Neuronal stem cell (in vitro differentiated cells): ENCODE data around the gene DCXR.
A peak's percentile ranks its signal among the peaks of the same experiment; 100 is the strongest.

ENCODE experiments used
- DNase-seq: peaks from one replicate; pipeline ENCODE4 v3.0.0-alpha.2; 2013; ENCODE audit warnings: low spot score
- H2AFZ ChIP-seq: one replicate; pipeline ENCODE4 v1.6.1; 2013; ENCODE audit warnings: mild to moderate bottlenecking, low read length, inconsistent platforms
- H2AK5ac ChIP-seq: 2 replicates; pipeline ENCODE4 v1.6.1; 2013; ENCODE audit warnings: low read depth, mild to moderate bottlenecking, inconsistent platforms, low read length, moderate library complexity, mixed read lengths
- H2BK120ac ChIP-seq: 2 replicates; pipeline ENCODE4 v1.6.1; 2013; ENCODE audit warnings: low read depth, mild to moderate bottlenecking, inconsistent platforms, low read length, moderate library complexity, mixed read lengths
- H2BK12ac ChIP-seq: one replicate; pipeline ENCODE4 v1.6.1; 2013; ENCODE audit warnings: low read length, inconsistent platforms
- H2BK15ac ChIP-seq: 2 replicates; pipeline ENCODE4 v1.6.1; 2013; ENCODE audit warnings: mild to moderate bottlenecking, low read length, inconsistent platforms, mixed read lengths
- H2BK5ac ChIP-seq: one replicate; pipeline ENCODE4 v1.6.1; 2013; ENCODE audit warnings: inconsistent platforms, mild to moderate bottlenecking, low read length, moderate library complexity
- H3K14ac ChIP-seq: one replicate; pipeline ENCODE4 v1.6.1; 2013; ENCODE audit warnings: low read length, inconsistent platforms
- H3K18ac ChIP-seq: 2 replicates; pipeline ENCODE4 v1.6.1; 2013; ENCODE audit warnings: low read length, inconsistent platforms
- H3K23ac ChIP-seq: 2 replicates; pipeline ENCODE4 v1.6.1; 2013; ENCODE audit warnings: low read depth, mild to moderate bottlenecking, mixed read lengths, low read length, inconsistent platforms; ENCODE audit not compliant: poor library complexity
- H3K27ac ChIP-seq: replicated peaks from 3 replicates; pipeline ENCODE4 v1.5.1; 2013; ENCODE audit warnings: low read length, inconsistent platforms
- H3K27me3 ChIP-seq, 3 experiments: 2 replicates each; pipeline ENCODE4 v1.6.1; 2013; ENCODE audit warnings: low read length in 3 of 3, mild to moderate bottlenecking in 2 of 3, inconsistent platforms in 1 of 3, low read depth in 1 of 3, mixed read lengths in 1 of 3, moderate library complexity in 1 of 3; ENCODE audit not compliant: control insufficient read depth in 3 of 3, insufficient read depth in 3 of 3
- H3K36me3 ChIP-seq, 2 donors: replicated peaks in 1 of 2; 2 replicates each; pipeline ENCODE4 v1.6.1; 2013; ENCODE audit warnings: low read length in 2 of 2; ENCODE audit not compliant: control insufficient read depth in 2 of 2, insufficient read depth in 2 of 2
- H3K4ac ChIP-seq: 2 replicates; pipeline ENCODE4 v1.6.1; 2013; ENCODE audit warnings: inconsistent platforms, mild to moderate bottlenecking, low read length, moderate library complexity
- H3K4me1 ChIP-seq, 2 donors: 1 replicate in 1 of 2; 2 replicates in 1 of 2; pipeline ENCODE4 v1.6.1; 2013; ENCODE audit warnings: low read length in 2 of 2, low read depth in 1 of 2; ENCODE audit not compliant: control insufficient read depth in 2 of 2, insufficient read depth in 1 of 2
- H3K4me2 ChIP-seq: one replicate; pipeline ENCODE4 v1.6.1; 2013; ENCODE audit warnings: mild to moderate bottlenecking, low read length, inconsistent platforms; ENCODE audit not compliant: insufficient read depth, poor library complexity, severe bottlenecking
- H3K4me3 ChIP-seq, 2 donors: 2 replicates each; pipeline ENCODE4 v1.5.1; 2013; ENCODE audit warnings: low read length in 2 of 2, mild to moderate bottlenecking in 2 of 2, inconsistent platforms in 1 of 2, moderate library complexity in 1 of 2
- H3K79me1 ChIP-seq: one replicate; pipeline ENCODE4 v1.6.1; 2013; ENCODE audit warnings: low read depth, mild to moderate bottlenecking, inconsistent platforms, low read length, moderate library complexity
- H3K9ac ChIP-seq: one replicate; pipeline ENCODE4 v1.6.1; 2013; ENCODE audit warnings: mild to moderate bottlenecking, low read depth, low read length, inconsistent platforms; ENCODE audit not compliant: poor library complexity
- H3K9me3 ChIP-seq, 2 donors: replicated peaks in 1 of 2; 2 replicates each; pipeline versions ENCODE3 to v1.6.1; 2013; ENCODE audit warnings: low read length in 2 of 2, mild to moderate bottlenecking in 2 of 2, inconsistent platforms in 1 of 2, low read depth in 1 of 2, mixed read lengths in 1 of 2, moderate library complexity in 1 of 2; ENCODE audit not compliant: control insufficient read depth in 2 of 2, insufficient read depth in 1 of 2
- H4K8ac ChIP-seq: one replicate; pipeline ENCODE4 v1.6.1; 2013; ENCODE audit warnings: low read depth, mild to moderate bottlenecking, inconsistent platforms, low read length, moderate library complexity
- H4K91ac ChIP-seq: one replicate; pipeline ENCODE4 v1.6.1; 2013; ENCODE audit warnings: low read length, low read depth, mild to moderate bottlenecking, inconsistent platforms; ENCODE audit not compliant: poor library complexity
- WGBS, 2 donors: extraction: QIAGEN DNeasy Blood & Tissue Kit; methylation state at CpG; one replicate each; pipeline ENCODE4 v1.1.7; 2013; ENCODE audit warnings: missing lambda C conversion rate in 2 of 2, mixed read lengths in 1 of 2; ENCODE audit not compliant: insufficient read length in 2 of 2, insufficient replicate concordance in 1 of 2; ENCODE audit errors: extremely low coverage in 2 of 2; 5-methylcytosine and 5-hydroxymethylcytosine counted together

The DCXR gene

GRCh38 chr17:82061047-82061925 is 23.8 kb upstream of the DCXR start:
- WGBS, 2 donors = no CpG with 5 or more reads among the region's 34 CpGs
- H3K36me3 ChIP-seq = peaks cover 54 to 77% of the 10 kb centered on the region in 2 donors

GRCh38 chr17:82060614-82061013 is 23.1 kb upstream of the DCXR start:
- no peaks in the 10 kb centered on the region for H3K27me3 ChIP-seq
- peaks cover 14% of the 10 kb centered on the region for H3K79me1 ChIP-seq
- H3K36me3 ChIP-seq = peaks cover 61 to 84% of the 10 kb centered on the region in 2 donors
- no peak overlapping the region for H2BK15ac ChIP-seq
- no peak overlapping the region for H3K4me2 ChIP-seq
- H2BK120ac ChIP-seq = no peak overlapping the region
- H3K27ac ChIP-seq = no peak overlapping the region
- peaks cover 4 to 8% of the 10 kb centered on the region in 2 donors for H3K4me1 ChIP-seq
- no peak overlapping the region for H2AFZ ChIP-seq
- WGBS, 2 donors = no CpG with 5 or more reads among the region's 14 CpGs
- H2BK12ac ChIP-seq = no peak overlapping the region
- H3K4me3 ChIP-seq = no peak overlapping the region
- no peak overlapping the region for H4K91ac ChIP-seq
- peak overlapping the region; percentile 13 for H2BK5ac ChIP-seq
- no peak overlapping the region for H3K4ac ChIP-seq
- peak overlapping the region; percentile 73 for H3K23ac ChIP-seq
- H3K18ac ChIP-seq = peak overlapping the region; percentile 28
- no peaks in the 10 kb centered on the region for H3K9me3 ChIP-seq
- no peak overlapping the region for H4K8ac ChIP-seq
- DNase-seq = no peak
- no peak overlapping the region for H3K14ac ChIP-seq
- H2AK5ac ChIP-seq = no peak overlapping the region
- H3K9ac ChIP-seq = no peak overlapping the region

More at GRCh38 chr17:82061047-82061925, 23.8 kb upstream of the DCXR start:
- H3K4me3 ChIP-seq = peak overlapping the region in 1 of 2 donors; percentile 65
- H3K18ac ChIP-seq = peak overlapping the region; percentile 28
- no peaks in the 10 kb centered on the region for H3K27me3 ChIP-seq
- H2AFZ ChIP-seq = no peak overlapping the region
- no peak overlapping the region for H3K4me2 ChIP-seq
- H3K9ac ChIP-seq = no peak overlapping the region
- peaks cover 7 to 8% of the 10 kb centered on the region in 2 donors for H3K4me1 ChIP-seq
- H2BK5ac ChIP-seq = peak overlapping the region; percentile 13
- peak overlapping the region; percentile 20 for H3K23ac ChIP-seq
- DNase-seq = no peak
- no peak overlapping the region for H2BK120ac ChIP-seq
- H2BK12ac ChIP-seq = no peak overlapping the region
- H3K79me1 ChIP-seq = peaks cover 14% of the 10 kb centered on the region
- no peak overlapping the region for H3K4ac ChIP-seq
- peak overlapping the region; percentile 65 for H4K8ac ChIP-seq
- no peak overlapping the region for H4K91ac ChIP-seq
- H2AK5ac ChIP-seq = peak overlapping the region; percentile 37
- no peaks in the 10 kb centered on the region for H3K9me3 ChIP-seq
- no peak overlapping the region for H3K27ac ChIP-seq
- H2BK15ac ChIP-seq = no peak overlapping the region
- H3K14ac ChIP-seq = no peak overlapping the region

GRCh38 chr17:82060001-82060380 is 22.5 kb upstream of the DCXR start:
- no peak overlapping the region for H2AFZ ChIP-seq
- no peak overlapping the region for H2AK5ac ChIP-seq
- DNase-seq = no peak
- H4K8ac ChIP-seq = no peak overlapping the region
- H3K9ac ChIP-seq = no peak overlapping the region
- H2BK5ac ChIP-seq = no peak overlapping the region
- no peaks in the 10 kb centered on the region for H3K9me3 ChIP-seq
- no peak overlapping the region for H3K18ac ChIP-seq
- no peak overlapping the region for H4K91ac ChIP-seq
- H3K27ac ChIP-seq = no peak overlapping the region
- no peaks in the 10 kb centered on the region for H3K27me3 ChIP-seq
- no peak overlapping the region for H3K4ac ChIP-seq
- H2BK15ac ChIP-seq = no peak overlapping the region
- no peak overlapping the region for H3K4me3 ChIP-seq
- no peak overlapping the region for H3K4me2 ChIP-seq
- peaks cover 66 to 89% of the 10 kb centered on the region in 2 donors for H3K36me3 ChIP-seq
- peaks cover 4 to 7% of the 10 kb centered on the region in 2 donors for H3K4me1 ChIP-seq
- no peak overlapping the region for H2BK120ac ChIP-seq
- H3K23ac ChIP-seq = no peak overlapping the region
- H3K14ac ChIP-seq = no peak overlapping the region
- H3K79me1 ChIP-seq = peaks cover 11% of the 10 kb centered on the region
- WGBS, 2 donors = no CpG with 5 or more reads among the region's 16 CpGs
- H2BK12ac ChIP-seq = no peak overlapping the region

- no CpG with 5 or more reads among the region's 19 CpGs for WGBS, 2 donors
- Histone ChIP-seq H3K9me3 (no peaks in the 10 kb centered on the region), H3K4me3 (peak overlapping the region in 1 of 2 donors; percentile 22), H2AK5ac (no peak overlapping the region), H2BK12ac (no peak overlapping the region), H3K9ac (no peak overlapping the region), H2BK120ac (no peak overlapping the region), H3K23ac (no peak overlapping the region), H3K18ac (no peak overlapping the region), H4K8ac (no peak overlapping the region), H3K36me3 (peaks cover 70 to 95% of the 10 kb centered on the region in 2 donors), H3K27ac (no peak overlapping the region), H3K14ac (no peak overlapping the region), H3K79me1 (peaks cover 10% of the 10 kb centered on the region), H2BK5ac (no peak overlapping the region), H3K4me2 (no peak overlapping the region), H2AFZ (no peak overlapping the region), H3K27me3 (no peaks in the 10 kb centered on the region), H3K4me1 (peaks cover under 1 to 1% of the 10 kb centered on the region in 2 donors), H3K4ac (no peak overlapping the region), H4K91ac (no peak overlapping the region), H2BK15ac (no peak overlapping the region)
- no peak for DNase-seq
Observed at GRCh38 chr17:82059272-82060000, 21.9 kb upstream of the DCXR start.
